Measurements from ENCODE around the gene LENG8. TPM values are rescaled to one million over a fixed set of nuclear protein-coding genes. Genes with fewer than 3 reads are reported as not detected.
A peak's percentile ranks its signal among the peaks of the same experiment; 100 is the strongest.

Gene LENG8
- total RNA-seq, 8 experiments from 2014 or later: 38.5 to 156 (median 64.7) TPM

DNA sequence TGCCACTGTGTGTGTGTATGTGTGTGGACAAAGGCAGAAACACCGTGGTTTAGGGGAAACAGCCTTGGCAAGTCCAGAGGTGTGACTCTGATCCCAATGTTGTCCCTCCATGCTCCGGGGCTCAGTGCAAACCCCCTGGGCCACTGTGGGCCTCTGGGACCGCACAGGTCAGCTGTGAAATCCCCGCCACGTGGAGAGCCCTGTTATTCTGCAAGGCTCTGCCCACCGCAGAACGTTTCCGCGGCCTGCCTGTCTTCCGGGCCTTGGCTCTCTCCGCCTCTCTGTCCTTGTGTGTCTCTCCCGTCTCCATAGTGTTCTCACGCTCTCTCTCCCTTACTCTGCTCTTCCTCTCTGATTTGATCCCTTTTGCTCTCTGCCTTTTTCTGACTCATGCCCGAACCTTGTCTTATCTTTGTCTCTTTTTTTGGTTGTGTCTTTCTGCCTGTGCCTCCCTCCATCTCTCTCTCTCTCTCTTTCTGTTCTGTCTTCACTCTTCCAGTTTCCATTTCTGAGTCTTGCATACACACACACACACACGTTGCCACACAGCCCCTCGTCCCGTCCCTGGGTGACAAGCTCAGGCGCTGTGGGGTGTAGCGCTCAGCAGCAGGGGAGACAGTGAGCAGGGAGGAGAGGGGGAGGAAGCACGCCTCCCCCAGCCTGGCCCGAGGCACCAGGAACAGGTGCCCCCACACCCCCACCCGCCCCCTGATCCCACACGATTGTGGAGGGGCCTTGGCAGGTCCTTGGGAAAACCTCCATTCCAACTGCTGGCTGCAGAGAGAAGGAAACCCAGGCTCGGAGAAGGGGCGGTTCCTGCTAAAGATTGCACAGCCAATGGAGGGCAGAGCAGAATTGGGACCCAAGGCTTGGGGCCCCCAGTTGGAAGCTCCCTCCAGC is 30.7 kb upstream of the LENG8 start:
- 0 to 33% (median 10%) methylated on average over 3 to 13 of the region's 25 CpGs for WGBS, 10 experiments
- H3K4me3 ChIP-seq: peak overlapping the region; percentile 0 to 94 (median 66)
- H3K27ac ChIP-seq: peak overlapping the region; percentile 71 to 72
- in situ Hi-C loops (cut with MboI; ENCODE audit: low pct_unique_long_range_greater_than_20kb in 2 of 9, low sequenced_read_pairs in 9 of 9, unreplicated experiment in 9 of 9): no loop called here
- H3K4me1 ChIP-seq (replicated peaks in 1 of 2): peaks cover 43 to 52% of the 10 kb centered on the region in 2 donors
- peak; percentile 2 to 33 (median 14) for ATAC-seq (replicated peaks in 6 of 8)

GRCh38 chr19:54418930-54419800 is 29.8 kb upstream of the LENG8 start:
- Histone ChIP-seq H3K27ac (peak overlapping the region; percentile 71 to 74), H3K4me1 (replicated peaks in 1 of 2) (peaks cover 43 to 52% of the 10 kb centered on the region in 2 donors), H3K4me3 (peak overlapping the region in 3 of 5 donors; percentile 10 to 94 (median 84))
- 30 to 100% (median 90%) methylated on average over 1 to 7 of the region's 26 CpGs; no CpG with 5 or more reads in 3 of the 10 experiments for WGBS, 10 experiments
- in situ Hi-C loops (cut with MboI; ENCODE audit: low pct_unique_long_range_greater_than_20kb in 2 of 9, low sequenced_read_pairs in 9 of 9, unreplicated experiment in 9 of 9): no loop called here
- no peak for ATAC-seq (replicated peaks in 6 of 8)

- peak overlapping the region in 1 of 5 donors; percentile 25 for H3K4me3 ChIP-seq
- in situ Hi-C loops (cut with MboI; ENCODE audit: low pct_unique_long_range_greater_than_20kb in 2 of 9, low sequenced_read_pairs in 9 of 9, unreplicated experiment in 9 of 9): no loop called here
- WGBS, 10 experiments: 0 to 29% (median 10%) methylated on average over 1 of the region's 10 CpGs; no CpG with 5 or more reads in 6 of the 10 experiments
- no peak for ATAC-seq (replicated peaks in 6 of 8)
- peak overlapping the region; percentile 74 to 88 for H3K27ac ChIP-seq
- peaks cover 40 to 45% of the 10 kb centered on the region in 2 donors for H3K4me1 ChIP-seq (replicated peaks in 1 of 2)
These were observed 29.0 kb upstream of the LENG8 start for GRCh38 chr19:54420068-54420382.

GRCh38 chr19:54420383-54421168 is 28.4 kb upstream of the LENG8 start:
- peak; percentile 52 to 76 (median 70) for ATAC-seq (replicated peaks in 6 of 8)
- Histone ChIP-seq H3K4me1 (replicated peaks in 1 of 2) (peaks cover 40 to 44% of the 10 kb centered on the region in 2 donors), H3K27ac (peak overlapping the region; percentile 87 to 96), H3K4me3 (peak overlapping the region in 4 of 5 donors; percentile 13 to 34 (median 23))
- no CpG with 5 or more reads among the region's 37 CpGs for WGBS, 10 experiments
- in situ Hi-C loops (cut with MboI; ENCODE audit: low pct_unique_long_range_greater_than_20kb in 2 of 9, low sequenced_read_pairs in 9 of 9, unreplicated experiment in 9 of 9): no loop called here

- ATAC-seq (replicated peaks in 6 of 8): peak in 3 of 8 experiments; percentile 10 to 42 (median 40)
These were observed 27.9 kb upstream of the LENG8 start for GRCh38 chr19:54421169-54421516.

DNA sequence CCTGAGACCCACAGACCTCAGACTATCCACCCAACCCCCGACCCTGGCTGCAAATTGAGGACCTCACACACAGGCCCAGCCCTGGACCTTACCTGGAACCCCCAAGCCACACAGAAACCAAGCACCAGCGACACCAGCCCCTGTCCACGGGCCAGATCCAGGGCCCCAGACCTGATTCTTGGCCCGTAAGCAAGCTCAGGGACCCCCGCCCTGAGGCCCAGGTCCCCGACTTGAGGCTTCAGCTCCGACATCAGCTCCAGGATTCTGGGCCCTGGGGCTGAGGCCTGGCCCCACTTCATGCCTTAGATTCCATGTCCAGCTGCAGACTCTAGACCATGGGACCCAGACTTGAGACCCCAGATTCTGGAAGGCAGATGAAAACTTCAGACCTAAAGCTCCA is 27.5 kb upstream of the LENG8 start:
- Histone ChIP-seq H3K27ac (peak overlapping the region; percentile 57 to 96), H3K4me1 (replicated peaks in 1 of 2) (peaks cover 40 to 44% of the 10 kb centered on the region in 2 donors), H3K4me3 (no peak overlapping the region)
- in situ Hi-C loops (cut with MboI; ENCODE audit: low pct_unique_long_range_greater_than_20kb in 2 of 9, low sequenced_read_pairs in 9 of 9, unreplicated experiment in 9 of 9): no loop called here
- ATAC-seq (replicated peaks in 6 of 8): no peak
- WGBS, 10 experiments: 40 to 70% (median 57%) methylated on average over 2 to 4 of the region's 7 CpGs; no CpG with 5 or more reads in 5 of the 10 experiments

More at GRCh38 chr19:54421169-54421516, 27.9 kb upstream of the LENG8 start:
- H3K4me1 ChIP-seq (replicated peaks in 1 of 2): peaks cover 40 to 44% of the 10 kb centered on the region in 2 donors
- H3K4me3 ChIP-seq: no peak overlapping the region
- peak overlapping the region; percentile 57 to 96 for H3K27ac ChIP-seq
- in situ Hi-C loops (cut with MboI; ENCODE audit: low pct_unique_long_range_greater_than_20kb in 2 of 9, low sequenced_read_pairs in 9 of 9, unreplicated experiment in 9 of 9): no loop called here
- WGBS, 10 experiments: 17% methylated on average over 1 of the region's 9 CpGs; no CpG with 5 or more reads in 9 of the 10 experiments

DNA sequence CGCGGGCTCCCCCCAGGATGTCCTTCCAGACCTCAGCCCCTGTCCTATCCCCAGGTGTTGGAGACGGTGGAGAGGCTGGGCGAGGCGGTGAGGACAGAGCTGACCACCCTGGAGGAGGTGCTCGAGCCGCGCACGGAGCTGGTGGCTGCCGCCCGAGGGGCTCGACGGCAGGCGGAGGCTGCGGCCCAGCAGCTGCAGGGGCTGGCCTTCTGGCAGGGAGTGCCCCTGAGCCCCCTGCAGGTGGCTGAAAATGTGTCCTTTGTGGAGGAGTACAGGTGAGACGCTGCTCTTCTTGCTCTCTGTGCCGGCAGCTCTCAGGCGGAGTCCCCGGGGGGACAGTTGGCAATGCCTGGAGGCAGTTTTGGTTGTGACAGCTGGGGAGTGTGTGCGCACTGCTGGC is 26.9 kb upstream of the LENG8 start:
- in situ Hi-C loops (cut with MboI; ENCODE audit: low pct_unique_long_range_greater_than_20kb in 2 of 9, low sequenced_read_pairs in 9 of 9, unreplicated experiment in 9 of 9): no loop called here
- no peak overlapping the region for H3K4me3 ChIP-seq
- H3K4me1 ChIP-seq (replicated peaks in 1 of 2): peaks cover 40 to 43% of the 10 kb centered on the region in 2 donors
- 70 to 100% methylated on average over 1 to 2 of the region's 20 CpGs; no CpG with 5 or more reads in 8 of the 10 experiments for WGBS, 10 experiments
- peak overlapping the region; percentile 57 to 96 for H3K27ac ChIP-seq
- ATAC-seq (replicated peaks in 6 of 8): no peak

GRCh38 chr19:54424201-54424600 is 24.8 kb upstream of the LENG8 start:
- no peak for ATAC-seq (replicated peaks in 6 of 8)
- H3K4me3 ChIP-seq: no peak overlapping the region
- H3K27ac ChIP-seq: no peak overlapping the region
- peaks cover 25 to 33% of the 10 kb centered on the region in 2 donors for H3K4me1 ChIP-seq (replicated peaks in 1 of 2)
- 70 to 100% (median 87%) methylated on average over 1 to 9 of the region's 14 CpGs; no CpG with 5 or more reads in 5 of the 10 experiments for WGBS, 10 experiments
- in situ Hi-C loops (cut with MboI; ENCODE audit: low pct_unique_long_range_greater_than_20kb in 2 of 9, low sequenced_read_pairs in 9 of 9, unreplicated experiment in 9 of 9): no loop called here

GRCh38 chr19:54424660-54425381 is 24.2 kb upstream of the LENG8 start:
- no peak for ATAC-seq (replicated peaks in 6 of 8)
- in situ Hi-C loops (cut with MboI; ENCODE audit: low pct_unique_long_range_greater_than_20kb in 2 of 9, low sequenced_read_pairs in 9 of 9, unreplicated experiment in 9 of 9): no loop called here
- Histone ChIP-seq H3K4me1 (replicated peaks in 1 of 2) (peaks cover 25 to 36% of the 10 kb centered on the region in 2 donors), H3K4me3 (no peak overlapping the region), H3K27ac (no peak overlapping the region)
- 38 to 97% (median 80%) methylated on average over 1 to 22 of the region's 36 CpGs; no CpG with 5 or more reads in 5 of the 10 experiments for WGBS, 10 experiments

DNA sequence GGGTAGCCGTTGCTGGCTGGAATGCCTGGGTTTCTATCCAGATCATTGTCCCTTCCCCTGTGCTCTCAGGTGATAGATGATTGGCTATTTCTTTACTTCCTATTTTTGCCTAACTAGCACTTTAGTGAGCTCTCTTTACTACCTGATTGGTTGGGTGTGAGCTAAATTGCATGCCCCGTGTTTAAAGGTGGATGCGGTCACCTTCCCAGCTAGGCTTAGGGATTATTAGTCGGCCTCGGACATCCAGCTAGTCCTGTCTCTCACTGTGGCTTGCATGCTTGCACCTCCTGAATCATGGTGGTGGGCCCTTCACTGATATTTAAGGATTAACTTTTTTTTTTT is 23.6 kb upstream of the LENG8 start:
- Histone ChIP-seq H3K27ac (no peak overlapping the region), H3K4me3 (no peak overlapping the region), H3K4me1 (replicated peaks in 1 of 2) (peaks cover 27 to 39% of the 10 kb centered on the region in 2 donors)
- ATAC-seq (replicated peaks in 6 of 8): no peak
- WGBS, 10 experiments: 0 to 100% (median 100%) methylated on average over 1 to 5 of the region's 5 CpGs; no CpG with 5 or more reads in 3 of the 10 experiments
- in situ Hi-C loops (cut with MboI; ENCODE audit: low pct_unique_long_range_greater_than_20kb in 2 of 9, low sequenced_read_pairs in 9 of 9, unreplicated experiment in 9 of 9): no loop called here

DNA sequence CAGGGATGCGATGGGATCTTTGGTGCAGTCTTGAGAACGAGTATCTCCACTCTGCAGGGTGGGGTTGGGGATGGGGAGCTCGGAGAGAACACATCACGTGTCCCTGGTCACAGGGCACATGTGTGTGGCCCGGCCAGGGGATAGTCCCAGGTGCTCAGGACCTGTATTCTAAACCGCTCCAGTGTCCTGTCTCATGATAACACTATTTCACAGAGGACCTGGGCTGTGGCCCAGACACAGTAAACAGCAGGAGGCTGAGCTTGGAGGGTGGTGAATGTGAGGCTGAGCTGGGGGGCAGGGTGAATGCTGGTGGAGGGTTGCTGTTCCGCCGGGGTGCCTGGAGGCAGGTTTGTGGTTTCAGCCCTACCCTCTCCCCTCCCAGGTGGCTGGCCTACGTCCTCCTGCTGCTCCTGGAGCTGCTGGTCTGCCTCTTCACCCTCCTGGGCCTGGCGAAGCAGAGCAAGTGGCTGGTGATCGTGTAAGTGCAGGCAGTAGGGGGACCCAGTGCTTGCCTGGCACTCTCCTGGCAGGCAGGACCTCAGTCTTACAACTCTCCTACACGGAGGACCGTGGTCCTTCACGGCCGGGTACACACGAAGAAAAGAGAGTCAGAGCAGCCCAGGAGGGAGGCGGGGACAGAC is 22.6 kb upstream of the LENG8 start:
- in situ Hi-C loops (cut with MboI; ENCODE audit: low pct_unique_long_range_greater_than_20kb in 2 of 9, low sequenced_read_pairs in 9 of 9, unreplicated experiment in 9 of 9): no loop called here
- ATAC-seq (replicated peaks in 6 of 8): no peak
- H3K27ac ChIP-seq: peak overlapping the region in 1 of 2 donors; percentile 23
- peaks cover 26 to 41% of the 10 kb centered on the region in 2 donors for H3K4me1 ChIP-seq (replicated peaks in 1 of 2)
- WGBS, 10 experiments: 0 to 100% (median 64%) methylated on average over 1 to 8 of the region's 17 CpGs; no CpG with 5 or more reads in 5 of the 10 experiments
- no peak overlapping the region for H3K4me3 ChIP-seq

Measured in motor neuron (in vitro differentiated cells).